ENCODE results near the gene GAK.

GRCh38 chr4:839675-840443 lies 92.3 kb downstream of the GAK start:
- TF ChIP-seq JUND (IDR thresholded peaks at IDR 0.05) (no peak), RAD21 (IDR thresholded peaks at IDR 0.05) (no peak), CTCF (IDR thresholded peaks at IDR 0.05; ENCODE audit: low read depth, low read length, missing input control) (no peak), ATF3 (IDR thresholded peaks at IDR 0.05) (no peak), EGR1 (IDR thresholded peaks at IDR 0.05; ENCODE audit: low read depth in 2 of 2) (no peak), TAF1 (conservative IDR thresholded peaks at IDR 0.05) (no peak), RXRA (IDR thresholded peaks at IDR 0.05) (no peak), HNF4A (conservative IDR thresholded peaks at IDR 0.05) (no peak), NR2F2 (IDR thresholded peaks at IDR 0.05) (no peak), YY1 (IDR thresholded peaks at IDR 0.05) (no peak), FOXA1 (IDR thresholded peaks at IDR 0.05) (no peak), MAX (IDR thresholded peaks at IDR 0.05) (no peak), ZBTB33 (IDR thresholded peaks at IDR 0.05) (no peak), REST (IDR thresholded peaks at IDR 0.05) (no peak)
